ENCODE data around the gene GJC1.
A peak's percentile ranks its signal among the peaks of the same experiment; 100 is the strongest.
"Not testable (repeated sequence)": the region's sequence is repeated elsewhere in the genome, so short reads cannot be mapped to it uniquely, and the experiment has no call there.

The GJC1 gene

DNA sequence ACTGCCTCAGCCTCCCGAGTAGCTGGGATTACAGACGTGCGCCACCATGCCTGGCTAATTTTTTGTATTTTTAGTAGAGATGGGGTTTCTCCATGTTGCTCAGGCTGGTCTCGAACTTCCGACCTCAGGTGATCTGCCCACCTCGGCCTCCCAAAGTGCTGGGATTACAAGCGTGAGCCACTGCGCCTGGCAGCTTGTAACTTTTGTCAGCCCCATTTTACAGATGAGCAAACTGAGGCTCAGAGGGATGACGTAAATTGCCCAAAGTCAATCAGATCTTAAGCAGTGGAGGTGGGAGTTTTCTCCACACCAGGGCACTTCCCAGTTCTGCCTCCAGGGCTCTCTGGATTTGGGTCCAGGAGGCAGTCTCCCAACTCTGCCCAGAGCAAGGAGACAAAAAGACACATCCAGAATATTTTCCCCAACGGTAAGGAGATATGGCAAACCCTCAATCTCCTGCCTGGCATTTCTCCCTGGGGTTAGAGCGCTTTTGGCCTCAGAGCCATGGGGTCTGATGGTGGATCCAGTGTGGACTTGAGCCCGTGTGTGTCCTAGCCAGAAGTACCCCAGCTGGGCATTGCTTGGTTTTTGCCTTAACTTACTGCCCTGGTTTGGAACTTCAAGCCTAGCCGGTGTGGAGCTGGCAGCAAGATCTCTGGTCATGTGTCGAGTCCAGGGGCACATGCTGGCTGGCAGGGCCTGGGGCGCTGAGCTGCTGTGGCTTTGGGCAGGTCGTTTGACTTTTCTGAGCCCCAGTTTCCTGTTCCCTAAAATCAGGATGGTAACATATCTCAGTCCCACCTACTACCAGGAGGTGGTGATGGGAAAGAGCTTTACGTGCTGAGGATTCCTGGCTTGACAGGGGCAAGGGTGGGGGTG lies 67.9 kb downstream of the GJC1 start:
- Histone ChIP-seq H3K9ac (ENCODE audit: low read depth, low read length) (no peak overlapping the region), H3K36me3 (ENCODE audit: control insufficient read depth, insufficient read depth, low read length) (no peaks in the 10 kb centered on the region), H3K4me3 (ENCODE audit: low read depth, low read length) (no peak overlapping the region), H3K4me1 (ENCODE audit: control insufficient read depth, insufficient read depth, low read length) (no peaks in the 10 kb centered on the region), H3K9me3 (ENCODE audit: control insufficient read depth, insufficient read depth, low read length) (no peaks in the 10 kb centered on the region), H3K27me3 (ENCODE audit: control insufficient read depth, insufficient read depth, low read length) (peaks cover 27% of the 10 kb centered on the region)

DNA sequence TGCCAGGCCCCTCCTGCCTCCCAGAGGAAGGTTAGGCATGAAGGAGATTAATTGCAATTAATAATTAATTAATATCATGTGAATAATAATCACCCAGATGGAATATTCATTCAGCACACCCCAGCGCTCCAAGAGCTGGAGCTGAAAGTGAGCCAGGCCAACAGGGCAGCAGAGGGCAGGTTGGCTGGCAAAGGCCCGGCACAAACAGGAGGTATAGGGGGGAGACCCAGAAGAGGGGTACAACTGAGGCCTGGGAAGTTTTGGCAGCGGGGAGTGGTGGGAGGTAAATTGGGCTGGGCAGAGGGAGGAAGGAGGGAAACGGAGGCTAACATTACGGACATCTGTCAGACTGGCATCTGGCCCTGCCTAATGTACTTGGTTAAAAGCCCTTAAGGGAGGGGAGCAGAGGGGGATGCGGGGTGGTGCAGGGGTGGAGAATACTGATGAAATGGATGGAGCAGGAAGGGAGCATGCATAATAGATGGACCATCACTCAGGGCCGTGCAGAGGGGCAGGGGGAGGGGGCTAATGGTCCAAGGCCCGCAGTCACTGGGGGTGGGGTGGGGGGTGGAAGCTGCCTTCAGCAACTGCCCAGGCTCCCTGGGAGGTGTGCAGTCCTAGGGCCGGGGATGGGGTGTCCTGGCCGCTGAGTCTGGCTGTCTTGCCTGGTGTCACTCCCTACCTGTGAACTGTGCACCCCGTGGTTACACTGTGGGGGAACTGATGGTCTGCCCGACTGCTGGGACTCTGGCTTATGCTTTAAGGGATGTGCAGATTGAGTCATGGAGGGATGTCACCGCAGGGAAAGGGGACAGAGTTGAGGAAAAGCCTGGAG lies 69.4 kb downstream of the GJC1 start:
- Histone ChIP-seq H3K27me3 (ENCODE audit: control insufficient read depth, insufficient read depth, low read length) (peaks cover 31% of the 10 kb centered on the region), H3K36me3 (ENCODE audit: control insufficient read depth, insufficient read depth, low read length) (no peaks in the 10 kb centered on the region), H3K9me3 (ENCODE audit: control insufficient read depth, insufficient read depth, low read length) (no peaks in the 10 kb centered on the region), H3K9ac (ENCODE audit: low read depth, low read length) (no peak overlapping the region), H3K4me3 (ENCODE audit: low read depth, low read length) (no peak overlapping the region), H3K4me1 (ENCODE audit: control insufficient read depth, insufficient read depth, low read length) (no peaks in the 10 kb centered on the region)

DNA sequence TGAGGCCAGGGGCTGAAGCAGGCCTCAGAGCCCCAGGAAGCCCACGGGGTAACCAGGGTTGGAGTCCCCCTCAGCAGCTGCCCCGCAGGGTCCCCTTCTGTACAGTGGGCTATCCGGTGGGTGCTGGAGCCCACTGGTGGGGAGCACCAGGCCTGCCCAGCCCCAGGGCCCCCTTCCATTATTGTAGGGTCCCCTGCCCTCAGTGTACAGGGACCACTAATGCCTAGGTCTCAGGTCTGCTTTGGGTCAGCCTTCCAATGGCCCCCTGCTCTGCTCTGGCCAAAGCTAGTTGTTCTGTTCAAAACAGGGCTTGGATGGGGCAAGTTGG lies 70.2 kb downstream of the GJC1 start:
- Histone ChIP-seq H3K36me3 (ENCODE audit: control insufficient read depth, insufficient read depth, low read length) (no peaks in the 10 kb centered on the region), H3K27me3 (ENCODE audit: control insufficient read depth, insufficient read depth, low read length) (peaks cover 31% of the 10 kb centered on the region), H3K4me1 (ENCODE audit: control insufficient read depth, insufficient read depth, low read length) (no peaks in the 10 kb centered on the region), H3K9me3 (ENCODE audit: control insufficient read depth, insufficient read depth, low read length) (no peaks in the 10 kb centered on the region), H3K9ac (ENCODE audit: low read depth, low read length) (no peak overlapping the region), H3K4me3 (ENCODE audit: low read depth, low read length) (no peak overlapping the region)

DNA sequence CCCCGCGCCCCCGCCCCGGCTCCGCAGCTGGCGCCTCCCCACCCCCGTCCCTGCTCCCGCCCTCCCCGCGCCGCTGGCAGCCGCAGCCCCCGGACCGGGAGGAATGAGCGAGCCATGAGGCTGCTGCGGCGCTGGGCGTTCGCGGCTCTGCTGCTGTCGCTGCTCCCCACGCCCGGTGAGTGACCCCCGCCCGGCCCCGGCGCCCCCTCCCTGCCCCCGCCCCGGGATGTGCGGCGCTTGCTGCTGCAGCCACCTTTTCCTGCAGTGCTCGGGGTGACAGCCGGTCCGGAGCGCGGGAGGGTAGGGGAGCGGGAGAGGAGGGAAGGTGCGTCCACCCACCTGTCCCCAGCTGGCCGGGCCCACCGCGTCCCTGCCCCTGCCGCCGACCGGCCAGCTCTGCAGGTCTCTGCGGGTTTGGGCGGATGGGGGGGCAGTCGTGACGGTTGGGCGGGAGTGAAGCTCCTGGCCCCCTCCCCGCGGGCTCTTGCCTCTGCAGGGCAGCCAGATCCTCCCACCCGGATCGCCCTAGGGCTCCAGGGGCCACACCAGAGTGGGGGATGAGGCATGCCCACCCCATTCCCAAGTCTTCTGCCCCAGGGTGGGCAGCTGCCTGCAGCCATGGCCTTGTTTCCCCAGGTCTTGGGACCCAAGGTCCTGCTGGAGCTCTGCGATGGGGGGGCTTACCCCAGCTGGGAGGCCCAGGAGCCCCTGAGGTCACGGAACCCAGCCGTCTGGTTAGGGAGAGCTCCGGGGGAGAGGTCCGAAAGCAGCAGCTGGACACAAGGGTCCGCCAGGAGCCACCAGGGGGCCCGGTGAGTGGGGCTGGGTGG lies 70.8 kb downstream of the GJC1 start:
- Histone ChIP-seq H3K9me3 (ENCODE audit: control insufficient read depth, insufficient read depth, low read length) (no peaks in the 10 kb centered on the region), H3K9ac (ENCODE audit: low read depth, low read length) (no peak overlapping the region), H3K27me3 (ENCODE audit: control insufficient read depth, insufficient read depth, low read length) (peaks cover 31% of the 10 kb centered on the region), H3K36me3 (ENCODE audit: control insufficient read depth, insufficient read depth, low read length) (no peaks in the 10 kb centered on the region), H3K4me3 (ENCODE audit: low read depth, low read length) (peak overlapping the region; percentile 53), H3K4me1 (ENCODE audit: control insufficient read depth, insufficient read depth, low read length) (no peaks in the 10 kb centered on the region)

DNA sequence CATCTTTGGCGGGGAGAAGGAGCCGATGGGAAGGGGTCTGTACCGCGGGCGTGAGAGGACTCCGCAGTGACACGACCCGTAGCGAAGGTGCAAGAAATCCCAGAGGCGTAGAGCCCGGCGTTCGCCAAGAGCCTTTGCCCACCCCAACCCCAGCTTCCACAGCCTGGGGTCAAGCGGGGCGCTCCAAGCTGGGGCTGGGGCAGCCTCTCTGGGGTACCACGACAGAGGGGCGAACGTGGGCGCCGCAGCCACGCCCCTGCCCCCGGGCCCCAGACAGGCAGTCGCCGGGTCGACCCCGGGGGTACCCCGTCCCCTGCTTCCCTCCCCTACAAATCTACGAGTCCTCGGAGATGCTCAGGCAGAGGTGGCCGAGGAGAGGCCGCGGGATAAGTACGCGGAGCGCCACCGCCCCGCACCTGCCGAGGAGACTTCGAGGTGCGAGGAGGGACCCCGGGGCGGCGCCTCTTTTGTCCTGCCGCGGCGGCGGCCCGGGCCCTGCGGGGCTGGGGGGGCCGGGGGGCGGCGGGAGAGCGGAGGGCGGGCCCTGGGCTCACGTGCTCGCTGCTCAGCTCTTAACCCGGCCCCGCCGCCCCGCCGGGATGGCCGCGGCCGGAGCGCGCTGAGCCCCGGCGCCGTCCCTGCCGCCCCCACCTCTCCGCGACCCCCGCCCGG lies 71.5 kb downstream of the GJC1 start, which contains the start of gene ADAM11:
Gene ADAM11, plus strand, starts transcription at position 575 of the 672 bp plus-strand sequence. CDS start 212 bp downstream, outside the sequence.
- peaks cover 33% of the 10 kb centered on the region for H3K27me3 ChIP-seq (ENCODE audit: control insufficient read depth, insufficient read depth, low read length)

DNA sequence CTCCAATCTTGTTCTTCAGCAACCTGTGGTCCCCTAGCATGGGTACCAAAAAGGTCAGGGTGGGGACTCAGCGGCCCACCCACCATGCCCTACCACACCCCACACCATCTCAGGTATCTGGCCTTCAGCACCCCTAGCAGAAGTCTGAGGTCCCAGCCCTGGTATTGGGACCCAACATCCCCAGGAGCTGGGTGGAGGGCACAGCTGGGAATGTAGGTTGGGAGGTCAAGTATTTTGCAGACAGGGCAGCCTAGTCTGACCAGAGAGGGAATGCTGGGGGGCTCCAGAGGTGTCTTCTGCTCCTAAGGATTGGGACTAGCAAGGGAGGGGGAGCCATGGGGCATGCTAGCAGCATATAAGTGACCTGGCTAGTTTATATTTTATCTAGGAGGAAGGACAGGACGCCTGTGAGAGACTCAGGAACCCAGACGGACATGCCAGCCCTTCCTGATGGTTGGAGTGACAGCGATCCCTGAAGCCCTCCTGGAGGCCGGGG lies 72.1 kb downstream of the GJC1 start:
- peaks cover 33% of the 10 kb centered on the region for H3K27me3 ChIP-seq (ENCODE audit: control insufficient read depth, insufficient read depth, low read length)
- H3K36me3 ChIP-seq (ENCODE audit: control insufficient read depth, insufficient read depth, low read length) = no peaks in the 10 kb centered on the region
- no peaks in the 10 kb centered on the region for H3K4me1 ChIP-seq (ENCODE audit: control insufficient read depth, insufficient read depth, low read length)
- H3K9me3 ChIP-seq (ENCODE audit: control insufficient read depth, insufficient read depth, low read length) = no peaks in the 10 kb centered on the region
- H3K4me3 ChIP-seq (ENCODE audit: low read depth, low read length) = peak overlapping the region; percentile 50
- no peak overlapping the region for H3K9ac ChIP-seq (ENCODE audit: low read depth, low read length)

More for the DNA sequence above, 71.5 kb downstream of the GJC1 start, which contains the start of gene ADAM11:
- Histone ChIP-seq H3K9me3 (ENCODE audit: control insufficient read depth, insufficient read depth, low read length) (no peaks in the 10 kb centered on the region), H3K36me3 (ENCODE audit: control insufficient read depth, insufficient read depth, low read length) (no peaks in the 10 kb centered on the region), H3K9ac (ENCODE audit: low read depth, low read length) (no peak within 1 kb of the TSS), H3K4me1 (ENCODE audit: control insufficient read depth, insufficient read depth, low read length) (no peaks in the 10 kb centered on the region), H3K4me3 (ENCODE audit: low read depth, low read length) (peak within 1 kb of the TSS; percentile 53)

DNA sequence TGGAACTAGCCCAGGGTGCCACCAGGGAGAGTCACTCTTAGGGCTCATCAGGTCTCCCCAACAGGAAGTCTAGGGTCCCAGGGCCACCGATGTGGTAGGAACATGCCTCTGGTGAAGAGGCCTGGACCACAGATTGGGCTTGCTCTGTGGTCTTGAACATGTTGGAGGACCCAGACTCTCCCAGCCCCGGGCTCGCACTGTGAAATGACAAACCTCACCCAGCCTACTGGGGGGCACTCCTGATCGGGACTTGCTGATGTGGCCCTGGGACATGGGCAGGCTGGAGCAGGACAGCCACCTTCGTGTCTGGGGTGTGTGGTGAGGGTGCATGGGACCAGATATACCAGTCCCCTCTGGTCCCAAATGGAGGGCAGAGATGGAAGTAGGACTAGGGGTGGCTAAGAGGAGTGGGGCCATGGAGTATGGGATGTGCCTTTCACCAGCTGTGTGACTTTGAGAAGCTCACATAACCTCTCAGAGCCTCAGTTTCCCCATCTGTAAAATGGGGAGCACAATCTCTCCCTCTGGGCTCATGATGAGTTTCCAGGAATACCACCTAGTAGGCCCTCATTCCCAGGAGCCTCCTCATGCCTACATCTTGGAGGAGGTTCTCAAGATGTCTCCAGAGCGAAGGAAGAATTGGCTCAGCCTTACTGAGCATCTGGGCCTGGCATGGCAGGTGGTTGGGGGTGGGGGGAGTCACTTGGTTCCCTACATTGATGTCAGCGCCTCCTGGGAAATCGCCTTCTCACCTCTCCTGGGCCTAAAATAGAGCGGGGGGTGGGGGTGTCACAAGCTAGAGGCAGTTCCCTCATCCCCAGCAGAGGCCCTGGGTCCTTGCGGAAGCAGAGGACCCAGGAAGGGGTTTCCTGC lies 72.8 kb downstream of the GJC1 start:
- no peaks in the 10 kb centered on the region for H3K36me3 ChIP-seq (ENCODE audit: control insufficient read depth, insufficient read depth, low read length)
- H3K9ac ChIP-seq (ENCODE audit: low read depth, low read length) = no peak overlapping the region
- no peaks in the 10 kb centered on the region for H3K9me3 ChIP-seq (ENCODE audit: control insufficient read depth, insufficient read depth, low read length)
- H3K4me1 ChIP-seq (ENCODE audit: control insufficient read depth, insufficient read depth, low read length) = no peaks in the 10 kb centered on the region
- H3K4me3 ChIP-seq (ENCODE audit: low read depth, low read length) = no peak overlapping the region
- peaks cover 33% of the 10 kb centered on the region for H3K27me3 ChIP-seq (ENCODE audit: control insufficient read depth, insufficient read depth, low read length)

DNA sequence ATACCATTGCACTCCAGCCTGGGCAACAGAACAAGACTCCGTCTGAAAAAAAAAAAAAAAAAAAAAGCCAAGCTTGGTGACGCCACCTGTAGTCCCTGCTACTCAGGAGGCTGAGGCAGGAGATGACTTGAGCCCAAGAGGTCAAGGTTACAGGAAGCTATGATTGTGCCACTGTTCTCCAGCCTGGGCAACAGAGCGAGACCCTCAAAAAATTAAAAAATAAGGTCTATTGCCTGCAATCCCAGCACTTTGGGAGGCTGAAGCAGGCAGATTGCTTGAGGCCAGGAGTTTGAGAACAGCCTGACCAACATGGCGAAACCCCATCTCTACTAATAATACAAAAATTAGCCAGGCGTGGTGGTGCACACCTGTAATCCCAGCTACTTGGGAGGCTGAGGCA lies 74.9 kb downstream of the GJC1 start:
- H3K9me3 ChIP-seq (ENCODE audit: control insufficient read depth, insufficient read depth, low read length); H3K9ac ChIP-seq (ENCODE audit: low read depth, low read length); H3K4me3 ChIP-seq (ENCODE audit: low read depth, low read length); H3K36me3 ChIP-seq (ENCODE audit: control insufficient read depth, insufficient read depth, low read length); H3K4me1 ChIP-seq (ENCODE audit: control insufficient read depth, insufficient read depth, low read length): not testable (repeated sequence)
- H3K27me3 ChIP-seq (ENCODE audit: control insufficient read depth, insufficient read depth, low read length) = peaks cover 29% of the 10 kb centered on the region

DNA sequence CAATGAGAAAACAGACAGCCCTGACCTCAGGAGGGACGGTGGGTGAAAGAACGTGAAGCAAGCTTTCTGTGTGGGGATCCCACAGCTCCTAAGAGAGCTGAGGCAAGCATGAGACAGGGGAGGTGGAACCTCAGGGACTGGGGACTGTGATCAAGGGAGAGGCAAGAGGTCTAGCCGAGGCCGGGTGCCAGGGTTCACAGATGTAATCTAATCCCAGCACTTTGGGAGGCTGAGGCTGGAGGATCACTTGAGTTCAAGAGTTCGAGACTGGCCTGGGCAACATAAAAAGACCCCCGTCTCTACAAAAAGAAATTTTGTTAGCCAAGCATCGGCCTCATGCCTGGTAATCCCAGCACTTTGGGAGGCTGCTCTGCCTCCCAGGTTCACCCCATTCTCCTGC lies 75.8 kb downstream of the GJC1 start:
- Histone ChIP-seq H3K4me3 (ENCODE audit: low read depth, low read length) (no peak overlapping the region), H3K9ac (ENCODE audit: low read depth, low read length) (no peak overlapping the region), H3K27me3 (ENCODE audit: control insufficient read depth, insufficient read depth, low read length) (peaks cover 20% of the 10 kb centered on the region), H3K36me3 (ENCODE audit: control insufficient read depth, insufficient read depth, low read length) (peaks cover 15% of the 10 kb centered on the region), H3K9me3 (ENCODE audit: control insufficient read depth, insufficient read depth, low read length) (no peaks in the 10 kb centered on the region), H3K4me1 (ENCODE audit: control insufficient read depth, insufficient read depth, low read length) (no peaks in the 10 kb centered on the region)
